Cardiac fibroblast (primary cell): ENCODE data around the gene MTERF2.

ENCODE experiments used
- DNase-seq, 2 donors: peaks; one replicate each; pipeline versions ENCODE4 v3.0.0 to v3.0.0-alpha.2; 2010; ENCODE audit warnings: low read depth in 2 of 2
- H3K4me3 ChIP-seq, 2 donors: replicated peaks in 1 of 2; 1 replicate in 1 of 2; 2 replicates in 1 of 2; pipeline ENCODE4 v1.5.1; 2011; ENCODE audit warnings: low read depth in 2 of 2, low read length in 2 of 2, mild to moderate bottlenecking in 2 of 2, moderate library complexity in 1 of 2
- CTCF ChIP-seq: IDR thresholded peaks from one replicate; pipeline ENCODE4 v1.5.1; 2011; ENCODE audit warnings: low read depth, mild to moderate bottlenecking, low read length, inconsistent platforms

Gene MTERF2

GRCh38 chr12:106941481-106942156, 45.3 kb downstream of the MTERF2 start:
- no peak overlapping the region for H3K4me3 ChIP-seq
- no peak for DNase-seq
- TF ChIP-seq CTCF = no peak

- DNase-seq = no peak
- no peak overlapping the region for H3K4me3 ChIP-seq
- TF ChIP-seq CTCF = no peak
Measured at GRCh38 chr12:106934277-106934676, 52.7 kb downstream of the MTERF2 start.
